ENCODE data around the gene HCN3.

Gene HCN3

GRCh38 chr1:155304558-155305063 is 27.3 kb downstream of the HCN3 start:
- Histone ChIP-seq H3K27me3 (ENCODE audit: control insufficient read depth, insufficient read depth, low read length) (no peaks in the 10 kb centered on the region), H3K4me1 (ENCODE audit: control insufficient read depth, insufficient read depth, low read length) (peaks cover 6% of the 10 kb centered on the region), H3K36me3 (ENCODE audit: insufficient read depth, low read length) (no peaks in the 10 kb centered on the region), H3K4me2 (ENCODE audit: low read length) (no peak overlapping the region), H3K4me3 (ENCODE audit: low read length) (no peak overlapping the region), H3K9ac (ENCODE audit: low read depth, low read length) (no peak overlapping the region), H3K9me3 (replicated peaks; ENCODE audit: low read length) (no peaks in the 10 kb centered on the region)

- peaks cover 7% of the 10 kb centered on the region for H3K36me3 ChIP-seq (ENCODE audit: insufficient read depth, low read length)
- H3K9ac ChIP-seq (ENCODE audit: low read depth, low read length): no peak overlapping the region
- no peaks in the 10 kb centered on the region for H3K27me3 ChIP-seq (ENCODE audit: control insufficient read depth, insufficient read depth, low read length)
- H3K9me3 ChIP-seq (replicated peaks; ENCODE audit: low read length): no peaks in the 10 kb centered on the region
- H3K4me2 ChIP-seq (ENCODE audit: low read length): no peak overlapping the region
- H3K4me1 ChIP-seq (ENCODE audit: control insufficient read depth, insufficient read depth, low read length): peaks cover 17% of the 10 kb centered on the region
- H3K4me3 ChIP-seq (ENCODE audit: low read length): no peak overlapping the region
Observed at GRCh38 chr1:155305881-155306391, 28.7 kb downstream of the HCN3 start.

GRCh38 chr1:155307247-155307740 is 30.0 kb downstream of the HCN3 start:
- Histone ChIP-seq H3K9me3 (replicated peaks; ENCODE audit: low read length) (no peaks in the 10 kb centered on the region), H3K36me3 (ENCODE audit: insufficient read depth, low read length) (peaks cover 12% of the 10 kb centered on the region), H3K9ac (ENCODE audit: low read depth, low read length) (no peak overlapping the region), H3K4me3 (ENCODE audit: low read length) (no peak overlapping the region), H3K4me2 (ENCODE audit: low read length) (no peak overlapping the region), H3K4me1 (ENCODE audit: control insufficient read depth, insufficient read depth, low read length) (peaks cover 17% of the 10 kb centered on the region), H3K27me3 (ENCODE audit: control insufficient read depth, insufficient read depth, low read length) (no peaks in the 10 kb centered on the region)

- Histone ChIP-seq H3K27me3 (ENCODE audit: control insufficient read depth, insufficient read depth, low read length) (no peaks in the 10 kb centered on the region), H3K4me1 (ENCODE audit: control insufficient read depth, insufficient read depth, low read length) (peaks cover 17% of the 10 kb centered on the region), H3K4me2 (ENCODE audit: low read length) (peak within 1 kb of the TSS; percentile 88), H3K4me3 (ENCODE audit: low read length) (peak within 1 kb of the TSS; percentile 92), H3K9me3 (replicated peaks; ENCODE audit: low read length) (no peaks in the 10 kb centered on the region), H3K9ac (ENCODE audit: low read depth, low read length) (peak within 1 kb of the TSS; percentile 94), H3K36me3 (ENCODE audit: insufficient read depth, low read length) (peaks cover 22% of the 10 kb centered on the region)
Observed at GRCh38 chr1:155308493-155309422, 31.5 kb downstream of the HCN3 start, which contains the start of gene FDPS. TSS of gene FDPS (plus strand) at chr1:155308866. CDS start at chr1:155309790, 924 bp downstream.

- Histone ChIP-seq H3K4me3 (ENCODE audit: low read length) (peak overlapping the region; percentile 92), H3K4me2 (ENCODE audit: low read length) (peak overlapping the region; percentile 88), H3K4me1 (ENCODE audit: control insufficient read depth, insufficient read depth, low read length) (peaks cover 17% of the 10 kb centered on the region), H3K27me3 (ENCODE audit: control insufficient read depth, insufficient read depth, low read length) (no peaks in the 10 kb centered on the region), H3K9ac (ENCODE audit: low read depth, low read length) (peak overlapping the region; percentile 94), H3K9me3 (replicated peaks; ENCODE audit: low read length) (no peaks in the 10 kb centered on the region), H3K36me3 (ENCODE audit: insufficient read depth, low read length) (peaks cover 24% of the 10 kb centered on the region)
Observed at GRCh38 chr1:155309423-155310021, 32.3 kb downstream of the HCN3 start.

GRCh38 chr1:155313261-155313660 is 36.0 kb downstream of the HCN3 start:
- Histone ChIP-seq H3K9me3 (replicated peaks; ENCODE audit: low read length) (no peaks in the 10 kb centered on the region), H3K27me3 (ENCODE audit: control insufficient read depth, insufficient read depth, low read length) (no peaks in the 10 kb centered on the region), H3K9ac (ENCODE audit: low read depth, low read length) (no peak overlapping the region), H3K4me2 (ENCODE audit: low read length) (no peak overlapping the region), H3K36me3 (ENCODE audit: insufficient read depth, low read length) (peaks cover 39% of the 10 kb centered on the region), H3K4me3 (ENCODE audit: low read length) (no peak overlapping the region), H3K4me1 (ENCODE audit: control insufficient read depth, insufficient read depth, low read length) (peaks cover 13% of the 10 kb centered on the region)

GRCh38 chr1:155316922-155317321 is 39.7 kb downstream of the HCN3 start:
- no peak overlapping the region for H3K9ac ChIP-seq (ENCODE audit: low read depth, low read length)
- no peaks in the 10 kb centered on the region for H3K9me3 ChIP-seq (replicated peaks; ENCODE audit: low read length)
- H3K36me3 ChIP-seq (ENCODE audit: insufficient read depth, low read length): peaks cover 50% of the 10 kb centered on the region
- no peak overlapping the region for H3K4me2 ChIP-seq (ENCODE audit: low read length)
- no peaks in the 10 kb centered on the region for H3K27me3 ChIP-seq (ENCODE audit: control insufficient read depth, insufficient read depth, low read length)
- peaks cover 14% of the 10 kb centered on the region for H3K4me1 ChIP-seq (ENCODE audit: control insufficient read depth, insufficient read depth, low read length)
- no peak overlapping the region for H3K4me3 ChIP-seq (ENCODE audit: low read length)

GRCh38 chr1:155318082-155318481 is 40.8 kb downstream of the HCN3 start:
- no peaks in the 10 kb centered on the region for H3K9me3 ChIP-seq (replicated peaks; ENCODE audit: low read length)
- H3K9ac ChIP-seq (ENCODE audit: low read depth, low read length): no peak overlapping the region
- H3K4me2 ChIP-seq (ENCODE audit: low read length): no peak overlapping the region
- H3K4me1 ChIP-seq (ENCODE audit: control insufficient read depth, insufficient read depth, low read length): peaks cover 21% of the 10 kb centered on the region
- no peaks in the 10 kb centered on the region for H3K27me3 ChIP-seq (ENCODE audit: control insufficient read depth, insufficient read depth, low read length)
- no peak overlapping the region for H3K4me3 ChIP-seq (ENCODE audit: low read length)
- H3K36me3 ChIP-seq (ENCODE audit: insufficient read depth, low read length): peaks cover 41% of the 10 kb centered on the region

GRCh38 chr1:155319536-155319935 is 42.3 kb downstream of the HCN3 start:
- no peak overlapping the region for H3K4me2 ChIP-seq (ENCODE audit: low read length)
- H3K4me3 ChIP-seq (ENCODE audit: low read length): no peak overlapping the region
- H3K36me3 ChIP-seq (ENCODE audit: insufficient read depth, low read length): peaks cover 33% of the 10 kb centered on the region
- H3K27me3 ChIP-seq (ENCODE audit: control insufficient read depth, insufficient read depth, low read length): no peaks in the 10 kb centered on the region
- H3K9me3 ChIP-seq (replicated peaks; ENCODE audit: low read length): no peaks in the 10 kb centered on the region
- H3K4me1 ChIP-seq (ENCODE audit: control insufficient read depth, insufficient read depth, low read length): peaks cover 21% of the 10 kb centered on the region
- H3K9ac ChIP-seq (ENCODE audit: low read depth, low read length): no peak overlapping the region

- H3K4me1 ChIP-seq (ENCODE audit: control insufficient read depth, insufficient read depth, low read length): peaks cover 23% of the 10 kb centered on the region
- peak overlapping the region; percentile 95 for H3K4me3 ChIP-seq (ENCODE audit: low read length)
- no peaks in the 10 kb centered on the region for H3K27me3 ChIP-seq (ENCODE audit: control insufficient read depth, insufficient read depth, low read length)
- peak overlapping the region; percentile 99 for H3K4me2 ChIP-seq (ENCODE audit: low read length)
- H3K9ac ChIP-seq (ENCODE audit: low read depth, low read length): no peak overlapping the region
- peaks cover 28% of the 10 kb centered on the region for H3K36me3 ChIP-seq (ENCODE audit: insufficient read depth, low read length)
- H3K9me3 ChIP-seq (replicated peaks; ENCODE audit: low read length): no peaks in the 10 kb centered on the region
Observed at GRCh38 chr1:155320252-155320651, 43.0 kb downstream of the HCN3 start.
